ENCODE results near the gene GLS. TPM values are rescaled to one million over a fixed set of nuclear protein-coding genes. Genes with fewer than 3 reads are reported as not detected.

Gene GLS
- total and polyA plus RNA-seq, 9 of the 15 experiments (the other 6 are each of a cell fraction or from before 2014, with no cell fraction given): 13.7 to 77.5 (median 48.2) TPM

DNA sequence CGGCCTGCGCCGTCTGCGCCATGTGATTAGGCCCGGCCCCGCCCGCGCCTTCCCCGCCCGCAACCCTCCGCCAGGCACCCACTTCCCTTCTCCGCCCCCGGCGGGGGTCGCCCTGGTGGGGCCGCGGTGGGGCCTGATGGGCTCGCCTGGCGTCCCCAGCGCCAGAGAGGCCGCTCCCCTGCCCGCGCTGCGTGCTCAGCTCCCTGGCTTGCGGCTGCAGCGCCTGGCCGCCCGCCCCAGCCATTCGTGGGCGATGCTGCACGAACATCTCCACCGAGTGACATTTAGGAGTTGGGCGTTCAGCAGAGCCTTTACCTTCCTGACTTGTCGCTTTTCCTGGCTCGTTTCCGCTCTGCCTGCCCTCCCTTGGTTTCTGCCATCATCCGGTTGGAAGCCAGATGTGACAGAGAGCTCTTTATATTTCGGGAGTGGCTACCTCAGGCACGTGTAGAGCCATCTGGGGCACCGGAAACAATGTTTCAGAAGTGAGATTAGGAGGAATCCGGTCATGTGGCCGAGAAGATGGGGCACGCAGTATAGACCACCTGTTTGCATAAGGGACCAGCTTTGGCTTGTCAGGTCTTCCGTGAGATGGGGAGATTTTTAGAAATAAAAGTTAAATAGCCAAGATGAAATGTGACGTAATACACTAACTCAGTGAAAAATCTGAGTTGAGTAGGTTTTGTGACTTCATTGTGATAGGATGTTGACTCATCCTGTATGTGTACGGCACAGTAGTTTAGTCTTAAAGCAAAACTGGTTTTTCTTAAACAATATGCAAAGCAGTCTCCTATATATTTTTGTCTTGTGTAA, 1.2 kb downstream of the GLS start:
- Histone ChIP-seq H4K20me1 (replicated peaks; ENCODE audit: control insufficient read depth, insufficient read depth, low read length) (no peaks in the 10 kb centered on the region), H3K36me3 (ENCODE audit: control insufficient read depth, insufficient read depth, low read length) (peaks cover 23% of the 10 kb centered on the region; the same call in 2 of the 3 replicates), H3K4me3 (peak overlapping the region; percentile 82), H3K27ac (ENCODE audit: extremely low read depth, low read depth, low read length) (peak overlapping the region; percentile 90), H3K9me3 (replicated peaks; ENCODE audit: control insufficient read depth, insufficient read depth, low read depth, low read length) (no peaks in the 10 kb centered on the region), H2AFZ (ENCODE audit: low read depth, low read length) (peak overlapping the region; percentile 79), H3K4me1 (replicated peaks in 1 of 2; ENCODE audit: control insufficient read depth in 2 of 2, insufficient read depth in 2 of 2, low read length in 2 of 2) (peaks cover 2 to 18% of the 10 kb centered on the region in 2 experiments; a peak in 3 of 5 replicates), H3K9ac (ENCODE audit: insufficient read depth in 1 of 2, low read depth in 2 of 2, low read length in 2 of 2) (peak overlapping the region; percentile 85 to 97), H3K4me2 (ENCODE audit: insufficient read depth, low read length) (peak overlapping the region; percentile 96), H3K9me1 (ENCODE audit: control insufficient read depth, insufficient read depth, low read length) (no peaks in the 10 kb centered on the region), H3K79me2 (ENCODE audit: control insufficient read depth, insufficient read depth, low read length) (peaks cover 60% of the 10 kb centered on the region), H3K27me3 (ENCODE audit: control insufficient read depth in 2 of 2, insufficient read depth in 2 of 2, low read length in 2 of 2) (no peaks in the 10 kb centered on the region)
- BruUV-seq (replicated peaks): no TSS peak
- ChIA-PET CTCF (ENCODE audit: low intra/inter-chr PET ratio) (no interaction called here), POLR2A (interaction anchor here (0.6 to 5.0 kb wide), 14 partner anchors 8 to 235 kb away, joined by 3 to 45 read pairs (median 3); no protein-coding TSS in a partner anchor)
- intact Hi-C loops (cut with micrococcal nuclease): loop anchor here (5.0 kb wide), 2 partner anchors 35 to 140 kb away; no protein-coding TSS in a partner anchor
- WGBS (ENCODE audit: insufficient coverage, low coverage, missing lambda C conversion rate): under 1% methylated on average over 29 of the region's 46 CpGs
- in situ Hi-C loops (cut with MboI): no loop called here
- FAIRE-seq (peak; percentile 82), ATAC-seq (peak; percentile 51), DNase-seq (ENCODE audit: extremely low read depth in 1 of 4, low spot score in 3 of 4) (peak; percentile 10 to 74 (median 38))
- TF ChIP-seq FOSL1 (tag; conservative IDR thresholded peaks at IDR 0.05): peak; percentile 84
- TF ChIP-seq NR2F6 (CRISPR knock-in tag; IDR thresholded peaks at IDR 0.05): no peak
- TF ChIP-seq ZNF408 (CRISPR knock-in tag; IDR thresholded peaks at IDR 0.05; ENCODE audit: low read depth): no peak
- no peak for TF ChIP-seq CBX8 (IDR thresholded peaks at IDR 0.05; ENCODE audit: borderline replicate concordance, extremely low read depth, low read depth, low read length, poor library complexity, severe bottlenecking)
- TF ChIP-seq CREB1 (IDR thresholded peaks at IDR 0.05): peak; percentile 87; the same call in 1 of the 2 replicates
- TF ChIP-seq CREB1 (CRISPR knock-in tag; IDR thresholded peaks at IDR 0.05): peak; percentile 60
- peak; percentile 68 for TF ChIP-seq CBFA2T2 (conservative IDR thresholded peaks at IDR 0.05)
- no peak for TF ChIP-seq RREB1 (CRISPR knock-in tag; IDR thresholded peaks at IDR 0.05)
- TF ChIP-seq, protein P1, sequence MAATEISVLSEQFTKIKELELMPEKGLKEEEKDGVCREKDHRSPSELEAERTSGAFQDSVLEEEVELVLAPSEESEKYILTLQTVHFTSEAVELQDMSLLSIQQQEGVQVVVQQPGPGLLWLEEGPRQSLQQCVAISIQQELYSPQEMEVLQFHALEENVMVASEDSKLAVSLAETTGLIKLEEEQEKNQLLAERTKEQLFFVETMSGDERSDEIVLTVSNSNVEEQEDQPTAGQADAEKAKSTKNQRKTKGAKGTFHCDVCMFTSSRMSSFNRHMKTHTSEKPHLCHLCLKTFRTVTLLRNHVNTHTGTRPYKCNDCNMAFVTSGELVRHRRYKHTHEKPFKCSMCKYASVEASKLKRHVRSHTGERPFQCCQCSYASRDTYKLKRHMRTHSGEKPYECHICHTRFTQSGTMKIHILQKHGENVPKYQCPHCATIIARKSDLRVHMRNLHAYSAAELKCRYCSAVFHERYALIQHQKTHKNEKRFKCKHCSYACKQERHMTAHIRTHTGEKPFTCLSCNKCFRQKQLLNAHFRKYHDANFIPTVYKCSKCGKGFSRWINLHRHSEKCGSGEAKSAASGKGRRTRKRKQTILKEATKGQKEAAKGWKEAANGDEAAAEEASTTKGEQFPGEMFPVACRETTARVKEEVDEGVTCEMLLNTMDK (IDR thresholded peaks at IDR 0.05; ENCODE audit: borderline replicate concordance, insufficient read depth, low read depth, low read length, poor library complexity, severe bottlenecking): no peak
- TF ChIP-seq, protein P2, sequence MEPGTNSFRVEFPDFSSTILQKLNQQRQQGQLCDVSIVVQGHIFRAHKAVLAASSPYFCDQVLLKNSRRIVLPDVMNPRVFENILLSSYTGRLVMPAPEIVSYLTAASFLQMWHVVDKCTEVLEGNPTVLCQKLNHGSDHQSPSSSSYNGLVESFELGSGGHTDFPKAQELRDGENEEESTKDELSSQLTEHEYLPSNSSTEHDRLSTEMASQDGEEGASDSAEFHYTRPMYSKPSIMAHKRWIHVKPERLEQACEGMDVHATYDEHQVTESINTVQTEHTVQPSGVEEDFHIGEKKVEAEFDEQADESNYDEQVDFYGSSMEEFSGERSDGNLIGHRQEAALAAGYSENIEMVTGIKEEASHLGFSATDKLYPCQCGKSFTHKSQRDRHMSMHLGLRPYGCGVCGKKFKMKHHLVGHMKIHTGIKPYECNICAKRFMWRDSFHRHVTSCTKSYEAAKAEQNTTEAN (CRISPR knock-in tag; IDR thresholded peaks at IDR 0.05): no peak
- TF ChIP-seq SP1 (CRISPR knock-in tag; IDR thresholded peaks at IDR 0.05): peak; percentile 53; the same call in 1 of the 2 replicates

Data from K562 (cell line).